ENCODE data around the gene NUPR1.
"Not testable (repeated sequence)": the region's sequence is repeated elsewhere in the genome, so short reads cannot be mapped to it uniquely, and the experiment has no call there.

NUPR1 gene

GRCh38 chr16:28497861-28498599 lies 40.7 kb downstream of the NUPR1 start:
- DNase-seq: no peak

GRCh38 chr16:28497386-28497785 lies 41.4 kb downstream of the NUPR1 start:
- no peak for DNase-seq

GRCh38 chr16:28496844-28497243 lies 41.9 kb downstream of the NUPR1 start:
- DNase-seq: no peak

- DNase-seq: no peak
Observed at GRCh38 chr16:28495795-28496749, 42.7 kb downstream of the NUPR1 start.

GRCh38 chr16:28495098-28495793 lies 43.5 kb downstream of the NUPR1 start:
- no peak for DNase-seq

- DNase-seq: no peak
Observed at GRCh38 chr16:28494121-28494851, 44.5 kb downstream of the NUPR1 start, which contains the start of gene APOBR. APOBR (plus strand) TSS chr16:28494643; CDS start chr16:28494682, 39 bp downstream.

- DNase-seq: no peak
Observed at GRCh38 chr16:28492511-28492910, 46.3 kb downstream of the NUPR1 start.

- DNase-seq: peak; percentile 45
Observed at GRCh38 chr16:28491970-28492474, 46.8 kb downstream of the NUPR1 start, which contains the start of gene CLN3. CLN3 (minus strand) TSS chr16:28492074; CDS start chr16:28491759, 315 bp downstream.

- DNase-seq: no peak
Observed at GRCh38 chr16:28491230-28491969, 47.4 kb downstream of the NUPR1 start.

- no peak for DNase-seq
Observed at GRCh38 chr16:28486266-28486665, 52.5 kb downstream of the NUPR1 start.

GRCh38 chr16:28483361-28483760 lies 55.4 kb downstream of the NUPR1 start:
- DNase-seq: not testable (repeated sequence)

Measured in NCI-H187 treated with DMSO at 0.1 percent for 48 hours (cell line).